ENCODE data around the gene PMAIP1.

Gene PMAIP1

GRCh38 chr18:59908799-59909198 lies 9.0 kb downstream of the PMAIP1 start:
- no peak overlapping the region for H3K27ac ChIP-seq
- TF ChIP-seq, protein P1, sequence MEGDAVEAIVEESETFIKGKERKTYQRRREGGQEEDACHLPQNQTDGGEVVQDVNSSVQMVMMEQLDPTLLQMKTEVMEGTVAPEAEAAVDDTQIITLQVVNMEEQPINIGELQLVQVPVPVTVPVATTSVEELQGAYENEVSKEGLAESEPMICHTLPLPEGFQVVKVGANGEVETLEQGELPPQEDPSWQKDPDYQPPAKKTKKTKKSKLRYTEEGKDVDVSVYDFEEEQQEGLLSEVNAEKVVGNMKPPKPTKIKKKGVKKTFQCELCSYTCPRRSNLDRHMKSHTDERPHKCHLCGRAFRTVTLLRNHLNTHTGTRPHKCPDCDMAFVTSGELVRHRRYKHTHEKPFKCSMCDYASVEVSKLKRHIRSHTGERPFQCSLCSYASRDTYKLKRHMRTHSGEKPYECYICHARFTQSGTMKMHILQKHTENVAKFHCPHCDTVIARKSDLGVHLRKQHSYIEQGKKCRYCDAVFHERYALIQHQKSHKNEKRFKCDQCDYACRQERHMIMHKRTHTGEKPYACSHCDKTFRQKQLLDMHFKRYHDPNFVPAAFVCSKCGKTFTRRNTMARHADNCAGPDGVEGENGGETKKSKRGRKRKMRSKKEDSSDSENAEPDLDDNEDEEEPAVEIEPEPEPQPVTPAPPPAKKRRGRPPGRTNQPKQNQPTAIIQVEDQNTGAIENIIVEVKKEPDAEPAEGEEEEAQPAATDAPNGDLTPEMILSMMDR (IDR thresholded peaks at IDR 0.05): no peak
- TF ChIP-seq ZFX (IDR thresholded peaks at IDR 0.05; ENCODE audit: borderline replicate concordance): no peak

- TF ChIP-seq, protein P1 (IDR thresholded peaks at IDR 0.05): no peak
- no peak for TF ChIP-seq ZFX (IDR thresholded peaks at IDR 0.05; ENCODE audit: borderline replicate concordance)
- H3K27ac ChIP-seq: no peak overlapping the region
Measured at GRCh38 chr18:59909289-59910036, 9.7 kb downstream of the PMAIP1 start.

DNA sequence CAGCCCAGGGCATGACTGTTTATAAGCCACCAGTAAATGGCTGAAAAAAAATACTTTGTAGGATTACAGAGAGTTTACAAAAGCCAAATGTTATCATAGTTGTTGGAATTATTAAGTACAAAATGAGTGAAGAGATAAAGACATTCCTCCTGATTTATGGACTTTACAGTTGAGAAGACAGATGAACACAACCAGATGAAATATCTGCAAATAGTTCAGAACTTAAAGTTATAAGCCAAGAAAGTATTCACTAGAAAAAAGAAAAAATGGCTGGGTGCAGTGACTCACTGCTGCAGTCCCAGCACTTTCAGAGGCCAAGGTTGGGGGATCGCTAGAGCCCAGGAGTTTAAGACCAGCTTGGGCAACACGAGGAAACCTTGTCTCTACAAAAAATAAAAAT lies 11.2 kb downstream of the PMAIP1 start:
- H3K27ac ChIP-seq: no peak overlapping the region
- no peak for TF ChIP-seq ZFX (IDR thresholded peaks at IDR 0.05; ENCODE audit: borderline replicate concordance)
- TF ChIP-seq, protein P1 (IDR thresholded peaks at IDR 0.05): no peak

- TF ChIP-seq, protein P1 (IDR thresholded peaks at IDR 0.05): no peak
- TF ChIP-seq ZFX (IDR thresholded peaks at IDR 0.05; ENCODE audit: borderline replicate concordance): no peak
- no peak overlapping the region for H3K27ac ChIP-seq
Measured at GRCh38 chr18:59911600-59911999, 11.8 kb downstream of the PMAIP1 start.

DNA sequence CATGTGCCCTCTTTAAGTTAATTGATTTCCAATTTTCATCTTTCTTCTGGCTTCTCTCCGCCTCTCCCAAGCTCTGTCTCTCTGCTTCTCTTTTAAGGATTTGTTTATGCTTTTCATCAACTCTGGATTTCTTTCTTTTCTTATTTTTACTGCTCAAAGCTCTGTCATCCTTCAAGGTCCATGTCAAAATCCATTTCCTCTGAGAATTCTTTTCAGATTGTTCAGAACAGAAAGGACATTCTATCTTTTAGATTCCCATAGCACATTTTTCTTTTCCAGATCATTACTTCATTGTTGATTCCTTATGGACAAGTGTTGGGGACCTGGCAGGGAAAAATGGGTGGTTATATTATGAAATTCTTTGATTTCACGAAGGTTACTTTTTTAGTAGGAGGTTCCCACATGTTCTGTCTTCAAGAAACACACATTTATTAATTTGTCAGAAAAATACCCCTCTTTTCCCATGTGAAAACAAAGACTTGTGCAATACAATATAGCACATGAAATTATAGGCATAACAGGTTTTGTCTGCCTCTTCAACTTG lies 12.3 kb downstream of the PMAIP1 start:
- no peak overlapping the region for H3K27ac ChIP-seq
- TF ChIP-seq, protein P1 (IDR thresholded peaks at IDR 0.05): no peak
- no peak for TF ChIP-seq ZFX (IDR thresholded peaks at IDR 0.05; ENCODE audit: borderline replicate concordance)

GRCh38 chr18:59915606-59916005 lies 15.8 kb downstream of the PMAIP1 start:
- no peak overlapping the region for H3K27ac ChIP-seq
- TF ChIP-seq, protein P1 (IDR thresholded peaks at IDR 0.05): no peak
- TF ChIP-seq ZFX (IDR thresholded peaks at IDR 0.05; ENCODE audit: borderline replicate concordance): no peak

DNA sequence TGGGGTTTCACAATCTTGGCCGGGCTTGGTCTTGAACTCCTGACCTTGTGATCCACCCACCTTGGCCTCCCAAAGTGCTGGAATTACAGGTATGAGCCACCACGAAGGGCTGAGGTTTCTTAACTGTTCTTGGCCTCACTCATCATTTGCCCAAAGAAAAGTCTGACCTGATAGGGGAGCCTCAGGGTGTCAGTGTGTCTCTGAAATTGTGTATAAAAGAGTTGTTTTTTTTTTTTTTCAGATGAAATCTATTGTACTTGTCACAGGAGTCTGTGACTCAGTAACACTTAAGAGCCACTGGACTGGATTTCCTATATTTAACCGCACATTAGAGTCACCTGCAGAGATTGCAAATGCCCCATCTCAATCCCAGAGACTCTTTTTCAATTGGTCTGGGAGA lies 16.9 kb downstream of the PMAIP1 start:
- H3K27ac ChIP-seq: no peak overlapping the region

More for the DNA sequence above, 16.9 kb downstream of the PMAIP1 start:
- TF ChIP-seq, protein P1 (IDR thresholded peaks at IDR 0.05): no peak
- no peak for TF ChIP-seq ZFX (IDR thresholded peaks at IDR 0.05; ENCODE audit: borderline replicate concordance)
